WTC11 (cell line): Measurements from ENCODE around the gene SPART. TPM values are rescaled to one million over a fixed set of nuclear protein-coding genes. Genes with fewer than 3 reads are reported as not detected.

ENCODE experiments used
- ATAC-seq: fragments of 200-7000 bp; cut with Tn5 transposase; 2 replicates; pipeline ENCODE4 v1.10.0; 2021; ENCODE audit warnings: mild to moderate bottlenecking, moderate library complexity
- CTCF ChIA-PET: fragments of 300-600 bp; sonication (Branson Sonifier 250); formaldehyde crosslinking; loops from one replicate; lab custom pipeline; 2021; ENCODE audit warnings: antibody characterized with exemption; lab: Charles Lee
- POLR2A ChIA-PET: fragments of 350-600 bp; sonication (Branson Sonifier 250); formaldehyde crosslinking; loops from one replicate; lab custom pipeline; 2021; ENCODE audit warnings: antibody characterized with exemption; lab: Charles Lee
- DNase-seq: peaks from one replicate; pipeline ENCODE4 v3.0.0; 2021; ENCODE audit warnings: low spot score
- H3K27ac Mint-ChIP-seq: 2 replicates; pipeline ENCODE4 v1.8.0; 2021; ENCODE audit warnings: mixed read lengths
- H3K27me3 Mint-ChIP-seq: 2 replicates; pipeline ENCODE4 v1.8.0; 2021; ENCODE audit warnings: low read depth, mild to moderate bottlenecking, moderate library complexity, mixed read lengths
- H3K36me3 Mint-ChIP-seq: 2 replicates; pipeline ENCODE4 v1.8.0; 2021; ENCODE audit warnings: mixed read lengths
- H3K4me1 Mint-ChIP-seq: 2 replicates; pipeline ENCODE4 v1.8.0; 2022; ENCODE audit warnings: mixed read lengths
- H3K4me3 Mint-ChIP-seq: 2 replicates; pipeline ENCODE4 v1.8.0; 2021; ENCODE audit warnings: mild to moderate bottlenecking, moderate library complexity, mixed read lengths
- H3K9me3 Mint-ChIP-seq: 2 replicates; pipeline ENCODE4 v1.8.0; 2021; ENCODE audit warnings: mixed read lengths
- CBFB ChIP-seq: sonication (generic); formaldehyde crosslinking; IDR thresholded peaks from 2 replicates; pipeline ENCODE4 v1.8.1; 2022; ENCODE audit warnings: mild to moderate bottlenecking, low read depth, missing genetic modification reagents
- ELF4 ChIP-seq: sonication (generic); formaldehyde crosslinking; IDR thresholded peaks from 2 replicates; pipeline ENCODE4 v1.8.1; 2022; ENCODE audit warnings: low read depth, mild to moderate bottlenecking, moderate library complexity, missing genetic modification reagents
- GABPB1 ChIP-seq: sonication (generic); formaldehyde crosslinking; IDR thresholded peaks from 2 replicates; pipeline ENCODE4 v1.8.1; 2023; ENCODE audit warnings: mild to moderate bottlenecking, missing genetic modification reagents
- GRHL2 ChIP-seq: fragments of 250-450 bp; sonication (Bioruptor Pico); IDR thresholded peaks from 2 replicates; pipeline ENCODE4 v1.8.0; 2022; ENCODE audit warnings: mild to moderate bottlenecking, moderate library complexity; ENCODE audit not compliant: insufficient replicate concordance, severe bottlenecking
- IRF1 ChIP-seq: sonication (generic); formaldehyde crosslinking; IDR thresholded peaks from 2 replicates; pipeline ENCODE4 v1.8.0; 2023; ENCODE audit warnings: missing genetic modification reagents
- KAT7 ChIP-seq: sonication (generic); formaldehyde crosslinking; IDR thresholded peaks from 2 replicates; pipeline ENCODE4 v1.8.1; 2023; ENCODE audit warnings: missing genetic modification reagents, mild to moderate bottlenecking, borderline replicate concordance
- MLX ChIP-seq: sonication (generic); formaldehyde crosslinking; IDR thresholded peaks from 2 replicates; pipeline ENCODE4 v1.8.1; 2023; ENCODE audit warnings: mild to moderate bottlenecking, missing genetic modification reagents, moderate library complexity
- NFATC4 ChIP-seq: fragments of 250-450 bp; sonication (Bioruptor Pico); IDR thresholded peaks from 2 replicates; pipeline ENCODE4 v1.9.0; 2021; ENCODE audit warnings: mild to moderate bottlenecking
- ZBTB21 ChIP-seq: sonication (generic); formaldehyde crosslinking; IDR thresholded peaks from 2 replicates; pipeline ENCODE4 v1.8.1; 2023; ENCODE audit warnings: mild to moderate bottlenecking, missing genetic modification reagents, borderline replicate concordance
- ZNF317 ChIP-seq: sonication (generic); formaldehyde crosslinking; IDR thresholded peaks from 2 replicates; pipeline ENCODE4 v1.8.1; 2023; ENCODE audit warnings: low read depth, mild to moderate bottlenecking, moderate library complexity, missing genetic modification reagents, borderline replicate concordance
- total RNA-seq: library from RNA; stranded (reverse); gene quantifications from 3 replicates; pipeline ENCODE4 v1.2.3, GENCODE V29; 2021
- TF ChIP-seq, protein P1 (sequence below): sonication (generic); formaldehyde crosslinking; IDR thresholded peaks from 2 replicates; pipeline ENCODE4 v1.8.0; 2023; ENCODE audit warnings: missing genetic modification reagents, mild to moderate bottlenecking, borderline replicate concordance
- TF ChIP-seq, protein P2 (sequence below): sonication (generic); formaldehyde crosslinking; IDR thresholded peaks from 2 replicates; pipeline ENCODE4 v1.8.1; 2022; ENCODE audit warnings: mild to moderate bottlenecking, moderate library complexity, missing genetic modification reagents
- TF ChIP-seq, protein P3 (sequence below): sonication (generic); formaldehyde crosslinking; IDR thresholded peaks from 2 replicates; pipeline ENCODE4 v1.8.1; 2023; ENCODE audit warnings: mild to moderate bottlenecking, missing genetic modification reagents
- TF ChIP-seq, protein P4 (sequence below): sonication (generic); formaldehyde crosslinking; conservative IDR thresholded peaks from 2 replicates; pipeline ENCODE4 v1.8.1; 2022; ENCODE audit warnings: mild to moderate bottlenecking, missing genetic modification reagents
- TF ChIP-seq, protein P5 (sequence below): sonication (generic); formaldehyde crosslinking; IDR thresholded peaks from 2 replicates; pipeline ENCODE4 v1.8.0; 2022; ENCODE audit warnings: mild to moderate bottlenecking, missing genetic modification reagents
- TF ChIP-seq, protein P6 (sequence below): fragments of 250-450 bp; sonication (Bioruptor Pico); IDR thresholded peaks from 2 replicates; pipeline ENCODE4 v1.9.0; 2021; ENCODE audit warnings: mild to moderate bottlenecking, borderline replicate concordance
- TF ChIP-seq, protein P7 (sequence below): sonication (generic); formaldehyde crosslinking; IDR thresholded peaks from 2 replicates; pipeline ENCODE4 v1.8.0; 2022; ENCODE audit warnings: missing genetic modification reagents

Gene SPART
- total RNA-seq, 1 experiment from 2014 or later, result 95.7 TPM

DNA sequence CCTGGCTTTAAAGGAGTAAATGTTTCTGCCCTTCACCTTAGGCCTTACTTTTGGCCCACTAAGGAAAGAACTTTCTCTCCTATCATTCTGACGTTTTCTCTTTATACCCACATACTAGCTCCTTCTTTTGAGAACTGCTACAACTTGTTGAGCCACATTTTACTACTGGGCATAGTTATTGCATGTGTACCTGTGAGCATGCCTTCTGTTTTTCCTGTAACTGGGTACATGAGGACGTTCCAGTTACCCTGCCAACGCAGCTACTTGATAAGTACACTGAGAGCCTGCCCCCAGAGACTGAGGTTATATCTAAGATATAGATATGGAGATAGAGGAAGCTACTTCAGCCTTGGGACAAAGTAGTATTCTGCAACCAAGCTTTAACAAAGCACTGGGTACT, 52.1 kb downstream of the SPART start (continued):
- no peak for TF ChIP-seq NFATC4 (CRISPR knock-in tag)
- TF ChIP-seq, protein P1, sequence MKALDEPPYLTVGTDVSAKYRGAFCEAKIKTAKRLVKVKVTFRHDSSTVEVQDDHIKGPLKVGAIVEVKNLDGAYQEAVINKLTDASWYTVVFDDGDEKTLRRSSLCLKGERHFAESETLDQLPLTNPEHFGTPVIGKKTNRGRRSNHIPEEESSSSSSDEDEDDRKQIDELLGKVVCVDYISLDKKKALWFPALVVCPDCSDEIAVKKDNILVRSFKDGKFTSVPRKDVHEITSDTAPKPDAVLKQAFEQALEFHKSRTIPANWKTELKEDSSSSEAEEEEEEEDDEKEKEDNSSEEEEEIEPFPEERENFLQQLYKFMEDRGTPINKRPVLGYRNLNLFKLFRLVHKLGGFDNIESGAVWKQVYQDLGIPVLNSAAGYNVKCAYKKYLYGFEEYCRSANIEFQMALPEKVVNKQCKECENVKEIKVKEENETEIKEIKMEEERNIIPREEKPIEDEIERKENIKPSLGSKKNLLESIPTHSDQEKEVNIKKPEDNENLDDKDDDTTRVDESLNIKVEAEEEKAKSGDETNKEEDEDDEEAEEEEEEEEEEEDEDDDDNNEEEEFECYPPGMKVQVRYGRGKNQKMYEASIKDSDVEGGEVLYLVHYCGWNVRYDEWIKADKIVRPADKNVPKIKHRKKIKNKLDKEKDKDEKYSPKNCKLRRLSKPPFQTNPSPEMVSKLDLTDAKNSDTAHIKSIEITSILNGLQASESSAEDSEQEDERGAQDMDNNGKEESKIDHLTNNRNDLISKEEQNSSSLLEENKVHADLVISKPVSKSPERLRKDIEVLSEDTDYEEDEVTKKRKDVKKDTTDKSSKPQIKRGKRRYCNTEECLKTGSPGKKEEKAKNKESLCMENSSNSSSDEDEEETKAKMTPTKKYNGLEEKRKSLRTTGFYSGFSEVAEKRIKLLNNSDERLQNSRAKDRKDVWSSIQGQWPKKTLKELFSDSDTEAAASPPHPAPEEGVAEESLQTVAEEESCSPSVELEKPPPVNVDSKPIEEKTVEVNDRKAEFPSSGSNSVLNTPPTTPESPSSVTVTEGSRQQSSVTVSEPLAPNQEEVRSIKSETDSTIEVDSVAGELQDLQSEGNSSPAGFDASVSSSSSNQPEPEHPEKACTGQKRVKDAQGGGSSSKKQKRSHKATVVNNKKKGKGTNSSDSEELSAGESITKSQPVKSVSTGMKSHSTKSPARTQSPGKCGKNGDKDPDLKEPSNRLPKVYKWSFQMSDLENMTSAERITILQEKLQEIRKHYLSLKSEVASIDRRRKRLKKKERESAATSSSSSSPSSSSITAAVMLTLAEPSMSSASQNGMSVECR (CRISPR knock-in tag), result no peak
- TF ChIP-seq ZBTB21 (CRISPR knock-in tag), result no peak
- TF ChIP-seq GRHL2 (CRISPR knock-in tag), result no peak
- no peak for TF ChIP-seq KAT7
- TF ChIP-seq, protein P2, sequence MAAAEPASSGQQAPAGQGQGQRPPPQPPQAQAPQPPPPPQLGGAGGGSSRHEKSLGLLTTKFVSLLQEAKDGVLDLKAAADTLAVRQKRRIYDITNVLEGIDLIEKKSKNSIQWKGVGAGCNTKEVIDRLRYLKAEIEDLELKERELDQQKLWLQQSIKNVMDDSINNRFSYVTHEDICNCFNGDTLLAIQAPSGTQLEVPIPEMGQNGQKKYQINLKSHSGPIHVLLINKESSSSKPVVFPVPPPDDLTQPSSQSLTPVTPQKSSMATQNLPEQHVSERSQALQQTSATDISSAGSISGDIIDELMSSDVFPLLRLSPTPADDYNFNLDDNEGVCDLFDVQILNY (CRISPR knock-in tag), result no peak
- TF ChIP-seq, protein P3, sequence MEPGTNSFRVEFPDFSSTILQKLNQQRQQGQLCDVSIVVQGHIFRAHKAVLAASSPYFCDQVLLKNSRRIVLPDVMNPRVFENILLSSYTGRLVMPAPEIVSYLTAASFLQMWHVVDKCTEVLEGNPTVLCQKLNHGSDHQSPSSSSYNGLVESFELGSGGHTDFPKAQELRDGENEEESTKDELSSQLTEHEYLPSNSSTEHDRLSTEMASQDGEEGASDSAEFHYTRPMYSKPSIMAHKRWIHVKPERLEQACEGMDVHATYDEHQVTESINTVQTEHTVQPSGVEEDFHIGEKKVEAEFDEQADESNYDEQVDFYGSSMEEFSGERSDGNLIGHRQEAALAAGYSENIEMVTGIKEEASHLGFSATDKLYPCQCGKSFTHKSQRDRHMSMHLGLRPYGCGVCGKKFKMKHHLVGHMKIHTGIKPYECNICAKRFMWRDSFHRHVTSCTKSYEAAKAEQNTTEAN, result no peak

DNA sequence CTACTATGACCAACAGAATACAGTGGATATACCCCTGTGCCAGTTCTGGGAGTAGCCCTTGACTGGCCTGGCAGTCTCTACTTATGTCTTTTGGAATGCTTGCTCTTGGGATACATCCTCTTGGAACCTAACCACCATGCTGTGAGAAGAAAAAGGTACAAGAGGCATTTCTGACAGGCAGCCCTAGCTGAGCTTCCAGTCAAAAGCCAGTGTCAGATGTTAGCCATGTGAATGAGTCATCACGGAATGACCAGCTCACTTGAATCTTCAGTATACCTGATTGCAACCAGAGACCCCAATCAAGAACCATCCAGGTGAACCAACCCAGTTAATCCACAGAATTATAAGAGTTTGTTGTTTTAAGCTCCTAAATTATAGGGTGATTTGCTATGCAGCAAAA, 52.7 kb downstream of the SPART start:
- ATAC-seq, result no peak
- CTCF ChIA-PET, result interaction anchor here (1.1 kb wide), 1 partner anchor 11 kb away, joined by 5 read pairs; no protein-coding TSS in a partner anchor
- DNase-seq, result no peak
- POLR2A ChIA-PET, result interaction anchor here (0.8 kb wide), 1 partner anchor 10 kb away, joined by 3 read pairs; no protein-coding TSS in a partner anchor
- Mint-ChIP-seq H3K4me1 (peaks cover 29% of the 10 kb centered on the region), H3K27ac (no peak overlapping the region; the same call in 1 of the 2 replicates), H3K4me3 (no peak overlapping the region), H3K36me3 (peaks cover 61% of the 10 kb centered on the region), H3K27me3 (0 out of 2 replicates have a peak, but pooled peaks cover 3% of the 10 kb centered on the region), H3K9me3 (peaks cover 38% of the 10 kb centered on the region)
- TF ChIP-seq CBFB (CRISPR knock-in tag) (no peak), MLX (no peak), GABPB1 (CRISPR knock-in tag) (no peak), ZNF317 (no peak), ELF4 (no peak), IRF1 (no peak)
- TF ChIP-seq, protein P4, sequence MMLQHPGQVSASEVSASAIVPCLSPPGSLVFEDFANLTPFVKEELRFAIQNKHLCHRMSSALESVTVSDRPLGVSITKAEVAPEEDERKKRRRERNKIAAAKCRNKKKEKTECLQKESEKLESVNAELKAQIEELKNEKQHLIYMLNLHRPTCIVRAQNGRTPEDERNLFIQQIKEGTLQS, result no peak
- TF ChIP-seq, protein P5, sequence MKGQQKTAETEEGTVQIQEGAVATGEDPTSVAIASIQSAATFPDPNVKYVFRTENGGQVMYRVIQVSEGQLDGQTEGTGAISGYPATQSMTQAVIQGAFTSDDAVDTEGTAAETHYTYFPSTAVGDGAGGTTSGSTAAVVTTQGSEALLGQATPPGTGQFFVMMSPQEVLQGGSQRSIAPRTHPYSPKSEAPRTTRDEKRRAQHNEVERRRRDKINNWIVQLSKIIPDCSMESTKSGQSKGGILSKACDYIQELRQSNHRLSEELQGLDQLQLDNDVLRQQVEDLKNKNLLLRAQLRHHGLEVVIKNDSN (CRISPR knock-in tag), result no peak
- TF ChIP-seq, protein P6, sequence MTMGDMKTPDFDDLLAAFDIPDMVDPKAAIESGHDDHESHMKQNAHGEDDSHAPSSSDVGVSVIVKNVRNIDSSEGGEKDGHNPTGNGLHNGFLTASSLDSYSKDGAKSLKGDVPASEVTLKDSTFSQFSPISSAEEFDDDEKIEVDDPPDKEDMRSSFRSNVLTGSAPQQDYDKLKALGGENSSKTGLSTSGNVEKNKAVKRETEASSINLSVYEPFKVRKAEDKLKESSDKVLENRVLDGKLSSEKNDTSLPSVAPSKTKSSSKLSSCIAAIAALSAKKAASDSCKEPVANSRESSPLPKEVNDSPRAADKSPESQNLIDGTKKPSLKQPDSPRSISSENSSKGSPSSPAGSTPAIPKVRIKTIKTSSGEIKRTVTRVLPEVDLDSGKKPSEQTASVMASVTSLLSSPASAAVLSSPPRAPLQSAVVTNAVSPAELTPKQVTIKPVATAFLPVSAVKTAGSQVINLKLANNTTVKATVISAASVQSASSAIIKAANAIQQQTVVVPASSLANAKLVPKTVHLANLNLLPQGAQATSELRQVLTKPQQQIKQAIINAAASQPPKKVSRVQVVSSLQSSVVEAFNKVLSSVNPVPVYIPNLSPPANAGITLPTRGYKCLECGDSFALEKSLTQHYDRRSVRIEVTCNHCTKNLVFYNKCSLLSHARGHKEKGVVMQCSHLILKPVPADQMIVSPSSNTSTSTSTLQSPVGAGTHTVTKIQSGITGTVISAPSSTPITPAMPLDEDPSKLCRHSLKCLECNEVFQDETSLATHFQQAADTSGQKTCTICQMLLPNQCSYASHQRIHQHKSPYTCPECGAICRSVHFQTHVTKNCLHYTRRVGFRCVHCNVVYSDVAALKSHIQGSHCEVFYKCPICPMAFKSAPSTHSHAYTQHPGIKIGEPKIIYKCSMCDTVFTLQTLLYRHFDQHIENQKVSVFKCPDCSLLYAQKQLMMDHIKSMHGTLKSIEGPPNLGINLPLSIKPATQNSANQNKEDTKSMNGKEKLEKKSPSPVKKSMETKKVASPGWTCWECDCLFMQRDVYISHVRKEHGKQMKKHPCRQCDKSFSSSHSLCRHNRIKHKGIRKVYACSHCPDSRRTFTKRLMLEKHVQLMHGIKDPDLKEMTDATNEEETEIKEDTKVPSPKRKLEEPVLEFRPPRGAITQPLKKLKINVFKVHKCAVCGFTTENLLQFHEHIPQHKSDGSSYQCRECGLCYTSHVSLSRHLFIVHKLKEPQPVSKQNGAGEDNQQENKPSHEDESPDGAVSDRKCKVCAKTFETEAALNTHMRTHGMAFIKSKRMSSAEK (CRISPR knock-in tag), result no peak
- TF ChIP-seq, protein P7, sequence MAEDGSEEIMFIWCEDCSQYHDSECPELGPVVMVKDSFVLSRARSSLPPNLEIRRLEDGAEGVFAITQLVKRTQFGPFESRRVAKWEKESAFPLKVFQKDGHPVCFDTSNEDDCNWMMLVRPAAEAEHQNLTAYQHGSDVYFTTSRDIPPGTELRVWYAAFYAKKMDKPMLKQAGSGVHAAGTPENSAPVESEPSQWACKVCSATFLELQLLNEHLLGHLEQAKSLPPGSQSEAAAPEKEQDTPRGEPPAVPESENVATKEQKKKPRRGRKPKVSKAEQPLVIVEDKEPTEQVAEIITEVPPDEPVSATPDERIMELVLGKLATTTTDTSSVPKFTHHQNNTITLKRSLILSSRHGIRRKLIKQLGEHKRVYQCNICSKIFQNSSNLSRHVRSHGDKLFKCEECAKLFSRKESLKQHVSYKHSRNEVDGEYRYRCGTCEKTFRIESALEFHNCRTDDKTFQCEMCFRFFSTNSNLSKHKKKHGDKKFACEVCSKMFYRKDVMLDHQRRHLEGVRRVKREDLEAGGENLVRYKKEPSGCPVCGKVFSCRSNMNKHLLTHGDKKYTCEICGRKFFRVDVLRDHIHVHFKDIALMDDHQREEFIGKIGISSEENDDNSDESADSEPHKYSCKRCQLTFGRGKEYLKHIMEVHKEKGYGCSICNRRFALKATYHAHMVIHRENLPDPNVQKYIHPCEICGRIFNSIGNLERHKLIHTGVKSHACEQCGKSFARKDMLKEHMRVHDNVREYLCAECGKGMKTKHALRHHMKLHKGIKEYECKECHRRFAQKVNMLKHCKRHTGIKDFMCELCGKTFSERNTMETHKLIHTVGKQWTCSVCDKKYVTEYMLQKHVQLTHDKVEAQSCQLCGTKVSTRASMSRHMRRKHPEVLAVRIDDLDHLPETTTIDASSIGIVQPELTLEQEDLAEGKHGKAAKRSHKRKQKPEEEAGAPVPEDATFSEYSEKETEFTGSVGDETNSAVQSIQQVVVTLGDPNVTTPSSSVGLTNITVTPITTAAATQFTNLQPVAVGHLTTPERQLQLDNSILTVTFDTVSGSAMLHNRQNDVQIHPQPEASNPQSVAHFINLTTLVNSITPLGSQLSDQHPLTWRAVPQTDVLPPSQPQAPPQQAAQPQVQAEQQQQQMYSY (CRISPR knock-in tag), result no peak
